GM08714 (cell line): ENCODE results near the gene COL15A1.
"Not testable (repeated sequence)": the region's sequence is repeated elsewhere in the genome, so short reads cannot be mapped to it uniquely, and the experiment has no call there.

Experiments
- H3K4me3 ChIP-seq: fragments of 200-500 bp; sonication (Bioruptor generic); 2 replicates; pipeline ENCODE4 v1.5.1; 2014; ENCODE audit warnings: mild to moderate bottlenecking, low read length, inconsistent platforms
- ZNF274 ChIP-seq: IDR thresholded peaks from 2 replicates; pipeline ENCODE4 v1.6.1; 2012; ENCODE audit warnings: mild to moderate bottlenecking, low read depth, low read length

Gene COL15A1

DNA sequence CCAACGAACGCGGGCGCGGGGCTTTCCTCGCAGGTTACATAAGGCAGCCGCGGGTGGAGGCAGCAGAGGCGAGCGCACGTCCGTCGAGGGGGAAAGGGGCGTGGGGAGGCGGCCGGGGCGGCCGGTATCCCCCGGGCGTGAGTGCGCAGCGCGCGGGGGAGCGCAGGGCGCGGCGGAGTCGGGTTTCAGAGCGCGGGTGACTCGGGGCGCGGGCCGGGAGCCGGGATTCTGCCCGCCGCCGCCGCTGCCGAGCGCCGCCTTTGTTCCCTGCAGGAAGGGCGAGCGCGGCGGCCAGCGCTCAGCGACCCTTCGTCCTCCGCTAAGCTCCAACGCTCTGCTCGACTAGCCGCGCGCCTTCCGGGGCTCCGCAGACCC is at the start of gene COL15A1:
COL15A1 (plus strand) TSS at position 226 of the 375 bp plus-strand sequence. CDS start 155 bp downstream, outside the sequence.
- H3K4me3 ChIP-seq: no peak within 1 kb of the TSS

DNA sequence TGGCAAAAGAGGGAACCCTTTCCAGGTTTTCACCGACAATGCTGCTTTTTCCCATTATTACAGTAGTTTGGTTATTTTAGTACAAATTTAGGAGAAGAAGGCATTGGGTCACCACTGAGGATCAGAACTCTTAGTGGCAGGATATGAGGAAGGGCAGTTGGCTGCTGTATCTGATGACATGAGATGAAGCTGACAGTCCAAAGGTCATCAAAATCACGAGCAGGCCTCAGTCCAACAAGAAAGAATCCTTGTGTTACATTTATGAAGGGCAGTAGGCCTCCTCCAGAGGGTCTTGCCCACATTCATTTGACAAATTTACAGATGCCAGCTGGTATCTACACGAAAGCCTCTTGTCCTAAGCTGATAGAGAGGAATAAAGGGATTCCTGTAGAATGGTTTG is 49.5 kb upstream of the COL15A1 start:
- no peak for TF ChIP-seq ZNF274
- H3K4me3 ChIP-seq: no peak overlapping the region

More for the DNA sequence above, at the start of gene COL15A1:
- TF ChIP-seq ZNF274: no peak

DNA sequence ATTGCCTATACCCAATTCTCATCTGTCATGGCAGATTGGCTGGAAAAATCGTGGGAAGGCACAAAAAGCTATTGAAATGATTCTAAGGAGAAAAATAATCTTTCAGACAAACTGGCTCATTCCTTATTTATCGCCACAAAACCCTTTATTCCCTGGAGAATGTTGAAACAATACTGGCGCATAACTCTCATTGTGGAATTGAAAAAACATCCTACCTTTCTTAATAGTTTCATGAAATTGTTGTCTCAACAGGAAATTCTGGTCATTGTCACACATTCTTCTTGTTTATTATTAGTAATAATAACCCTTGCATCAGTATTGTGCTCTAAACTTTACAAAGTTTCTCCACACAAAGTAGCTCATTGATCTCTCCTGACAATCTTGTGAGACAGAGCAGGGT is 48.9 kb upstream of the COL15A1 start:
- TF ChIP-seq ZNF274: no peak
- H3K4me3 ChIP-seq: no peak overlapping the region

DNA sequence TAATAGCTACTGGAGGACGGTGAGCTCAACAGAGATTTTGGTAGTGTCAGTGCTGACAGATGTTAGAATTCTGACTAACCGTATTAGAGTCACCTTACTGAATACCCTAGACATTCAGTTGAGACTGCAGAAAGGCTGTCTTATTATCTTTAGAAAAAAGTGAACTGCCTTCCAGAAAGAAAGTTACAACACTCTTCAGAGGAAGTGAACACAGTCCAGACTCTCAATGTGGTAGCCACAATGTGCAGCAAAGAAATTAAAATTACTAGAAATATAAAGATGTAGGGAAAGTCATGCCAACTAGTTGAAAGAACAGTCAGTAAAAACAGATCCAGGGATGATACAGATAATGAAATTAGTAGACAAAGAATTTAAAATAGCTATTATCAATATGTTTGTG is 47.1 kb upstream of the COL15A1 start:
- H3K4me3 ChIP-seq: no peak overlapping the region
- TF ChIP-seq ZNF274: no peak

DNA sequence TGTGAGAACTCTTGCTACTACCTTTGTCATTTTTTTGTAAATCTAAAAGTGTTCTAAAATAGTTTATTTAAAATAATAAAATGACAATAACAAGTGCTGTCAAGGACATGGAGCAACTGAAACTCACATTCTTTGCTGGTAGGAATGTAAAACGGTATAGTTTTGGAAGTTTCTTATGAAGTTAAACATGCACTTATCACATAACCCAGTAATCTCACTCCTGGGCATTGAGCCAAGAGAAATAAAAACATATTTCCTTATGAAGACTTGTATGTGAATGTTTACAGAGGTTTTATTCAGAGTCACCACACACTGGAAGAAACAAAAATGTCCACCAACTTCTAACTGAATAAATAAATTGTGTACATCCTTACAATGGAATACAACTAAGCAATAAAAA is 46.0 kb upstream of the COL15A1 start:
- no peak for TF ChIP-seq ZNF274

DNA sequence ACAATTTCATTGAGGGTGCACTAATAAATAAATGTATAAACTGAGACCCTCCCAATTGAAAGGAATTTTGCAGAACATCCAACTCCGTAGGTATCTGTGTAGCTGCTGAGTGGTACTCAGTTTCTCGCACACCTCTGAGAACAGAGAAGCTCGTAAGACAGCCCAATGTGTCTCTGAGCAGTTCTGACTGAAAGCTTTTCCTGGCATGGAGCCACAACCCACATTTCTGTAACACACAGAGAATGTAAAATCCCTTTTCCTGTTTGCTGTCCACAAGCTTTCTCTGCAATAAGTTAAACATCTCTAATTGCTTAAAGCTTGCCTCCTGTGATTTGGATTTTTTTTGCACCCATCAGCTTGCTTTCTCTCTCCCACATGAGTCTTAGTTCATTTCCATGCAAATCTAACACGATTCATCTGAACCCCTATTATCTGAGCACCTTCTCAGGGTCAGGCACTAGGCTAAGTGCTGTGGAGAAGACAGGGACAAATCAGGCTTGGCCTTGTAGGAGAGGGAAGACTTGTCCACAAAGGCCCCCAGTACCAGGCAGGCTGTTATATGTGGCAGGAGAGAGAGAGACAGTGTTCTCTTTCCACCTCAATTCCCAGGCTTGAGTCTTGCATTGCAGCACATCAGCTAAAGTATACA is 44.2 kb upstream of the COL15A1 start:
- H3K4me3 ChIP-seq: no peak overlapping the region
- TF ChIP-seq ZNF274: no peak

More for the DNA sequence above, 46.0 kb upstream of the COL15A1 start:
- H3K4me3 ChIP-seq: no peak overlapping the region

DNA sequence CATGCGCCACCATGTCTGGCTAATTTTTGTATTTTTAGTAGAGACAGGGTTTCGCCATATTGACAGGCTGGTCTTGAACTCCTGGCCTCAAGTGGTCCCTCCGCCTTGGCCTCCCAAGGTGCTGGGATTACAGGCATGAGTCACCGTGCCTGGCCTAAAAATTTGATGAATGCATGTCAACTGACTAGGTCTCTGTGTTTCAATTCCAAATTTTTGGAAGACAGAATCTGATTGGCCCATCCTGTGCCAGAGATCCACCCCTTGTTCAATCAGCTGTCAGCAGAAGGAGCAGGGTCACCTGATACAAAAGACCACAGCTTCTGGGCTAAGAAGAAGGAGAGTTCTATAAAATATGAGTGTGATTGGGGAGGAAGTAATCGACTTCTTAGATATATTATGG is 43.5 kb upstream of the COL15A1 start:
- no peak overlapping the region for H3K4me3 ChIP-seq
- TF ChIP-seq ZNF274: no peak

DNA sequence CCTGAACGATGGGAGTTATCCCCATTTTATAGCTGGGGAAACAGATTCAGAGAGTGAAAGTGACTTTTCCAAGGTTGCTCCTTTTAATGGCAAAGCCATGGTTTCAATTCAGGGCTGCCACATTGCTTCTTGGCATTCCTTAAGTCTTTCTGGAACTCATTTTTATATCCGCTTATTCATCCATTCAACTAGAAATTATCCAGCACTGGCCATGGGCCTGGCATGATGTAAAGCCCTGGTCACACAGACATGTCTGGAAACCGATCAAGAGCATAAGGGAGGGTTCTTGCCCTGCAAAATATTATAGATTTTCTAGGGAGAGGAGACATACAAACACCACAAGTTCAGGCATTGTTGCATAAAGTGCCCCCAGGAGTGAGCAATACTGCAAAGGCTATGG is 43.0 kb upstream of the COL15A1 start:
- no peak overlapping the region for H3K4me3 ChIP-seq
- no peak for TF ChIP-seq ZNF274

DNA sequence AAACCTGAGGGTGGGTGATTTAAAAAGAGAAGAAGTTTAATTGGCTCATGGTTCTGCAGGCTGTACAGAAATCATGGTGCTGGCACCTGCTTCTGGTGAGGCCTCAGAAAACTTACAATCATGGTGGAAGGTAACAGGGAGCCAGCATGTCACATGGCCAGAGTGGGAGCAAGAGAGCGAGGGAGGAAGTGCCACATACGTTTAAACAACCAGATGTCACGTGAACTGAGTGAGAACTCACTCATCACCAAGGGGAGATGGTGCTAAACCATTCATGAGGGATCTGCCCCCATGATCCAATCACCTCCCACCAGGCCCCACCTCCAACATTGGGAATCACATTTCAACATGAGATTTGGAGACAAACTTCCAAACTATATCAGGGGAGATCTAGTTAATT is 41.9 kb upstream of the COL15A1 start:
- not testable (repeated sequence) for H3K4me3 ChIP-seq

DNA sequence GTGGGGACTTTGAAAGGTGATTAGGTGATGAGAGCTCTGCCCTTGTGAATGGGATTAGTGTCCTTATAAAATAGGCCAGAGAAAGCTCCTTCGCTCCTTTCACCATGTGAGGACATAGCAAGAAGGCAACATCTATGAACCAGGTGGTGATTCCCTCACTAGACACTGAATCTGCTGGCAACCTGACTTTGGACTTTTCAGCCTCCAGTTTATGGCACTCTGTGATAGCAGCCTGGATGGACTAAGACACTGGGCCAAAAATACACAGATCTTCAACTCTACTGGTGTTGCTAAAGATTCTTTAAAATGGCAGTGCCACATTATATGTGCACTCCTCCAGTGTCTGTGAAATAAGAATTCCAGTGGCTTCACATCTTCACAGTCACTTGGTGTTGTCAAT is 41.2 kb upstream of the COL15A1 start:
- H3K4me3 ChIP-seq: no peak overlapping the region
- TF ChIP-seq ZNF274: no peak

DNA sequence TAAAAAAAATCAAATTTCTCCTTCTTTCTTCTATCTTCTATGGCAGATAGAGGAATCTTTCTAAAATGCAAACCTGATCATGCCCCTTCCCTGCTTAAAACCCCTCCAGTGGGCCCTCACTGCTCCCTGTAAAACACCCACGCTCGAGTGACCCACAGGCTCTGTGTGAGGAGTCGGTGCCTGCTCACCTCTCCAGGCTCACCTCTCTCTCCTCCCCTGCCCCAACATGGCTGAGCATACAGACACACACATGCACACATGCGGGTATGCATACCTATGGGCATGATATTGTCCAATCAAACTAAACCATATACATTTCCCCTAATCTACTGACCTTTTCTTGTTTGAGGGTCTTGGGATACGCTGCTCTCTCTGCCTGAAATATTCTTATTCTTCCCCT is 40.8 kb upstream of the COL15A1 start:
- H3K4me3 ChIP-seq: no peak overlapping the region
- no peak for TF ChIP-seq ZNF274

DNA sequence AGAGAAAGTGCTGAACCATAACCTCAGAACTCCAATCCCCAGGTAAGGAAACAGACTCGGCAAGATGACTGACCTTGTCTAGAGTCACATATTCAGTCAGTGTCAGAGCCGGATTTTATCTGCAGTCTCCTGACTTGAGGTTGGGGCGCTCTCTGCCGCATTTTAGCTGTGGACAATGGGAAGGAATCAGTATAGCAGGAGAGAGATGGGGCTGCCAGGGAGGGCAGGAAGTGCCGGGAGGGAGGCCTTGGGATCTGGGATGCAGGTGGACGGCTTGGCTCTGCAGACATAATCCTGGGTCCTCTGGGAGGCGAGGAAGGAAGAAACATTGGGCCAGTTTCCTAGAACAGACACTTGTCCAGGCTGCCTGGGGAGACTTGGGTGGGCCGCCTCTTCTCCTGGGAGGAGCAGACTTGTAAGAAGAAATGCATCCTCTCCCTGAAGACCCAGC is 39.7 kb upstream of the COL15A1 start:
- no peak for TF ChIP-seq ZNF274
- no peak overlapping the region for H3K4me3 ChIP-seq

DNA sequence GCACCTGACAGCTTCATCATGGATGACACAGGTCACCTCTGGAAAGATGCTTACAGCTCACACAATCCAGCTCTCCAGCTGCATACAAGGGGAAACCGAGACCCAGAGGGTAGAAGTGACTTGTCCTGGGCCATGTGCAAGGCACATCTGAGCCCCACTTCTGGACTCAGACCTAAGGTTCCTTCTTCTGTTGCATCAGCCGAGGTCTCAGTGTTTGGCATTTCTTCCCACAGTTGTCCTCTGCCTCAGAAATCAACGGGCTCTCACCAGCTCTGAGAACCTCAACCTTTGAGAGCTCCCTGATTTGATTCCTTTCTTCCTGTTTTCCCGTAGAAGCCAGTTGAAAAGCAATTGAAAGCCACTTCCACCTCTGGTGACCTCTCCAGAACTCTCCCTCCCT is 38.7 kb upstream of the COL15A1 start:
- H3K4me3 ChIP-seq: no peak overlapping the region
- TF ChIP-seq ZNF274: no peak

DNA sequence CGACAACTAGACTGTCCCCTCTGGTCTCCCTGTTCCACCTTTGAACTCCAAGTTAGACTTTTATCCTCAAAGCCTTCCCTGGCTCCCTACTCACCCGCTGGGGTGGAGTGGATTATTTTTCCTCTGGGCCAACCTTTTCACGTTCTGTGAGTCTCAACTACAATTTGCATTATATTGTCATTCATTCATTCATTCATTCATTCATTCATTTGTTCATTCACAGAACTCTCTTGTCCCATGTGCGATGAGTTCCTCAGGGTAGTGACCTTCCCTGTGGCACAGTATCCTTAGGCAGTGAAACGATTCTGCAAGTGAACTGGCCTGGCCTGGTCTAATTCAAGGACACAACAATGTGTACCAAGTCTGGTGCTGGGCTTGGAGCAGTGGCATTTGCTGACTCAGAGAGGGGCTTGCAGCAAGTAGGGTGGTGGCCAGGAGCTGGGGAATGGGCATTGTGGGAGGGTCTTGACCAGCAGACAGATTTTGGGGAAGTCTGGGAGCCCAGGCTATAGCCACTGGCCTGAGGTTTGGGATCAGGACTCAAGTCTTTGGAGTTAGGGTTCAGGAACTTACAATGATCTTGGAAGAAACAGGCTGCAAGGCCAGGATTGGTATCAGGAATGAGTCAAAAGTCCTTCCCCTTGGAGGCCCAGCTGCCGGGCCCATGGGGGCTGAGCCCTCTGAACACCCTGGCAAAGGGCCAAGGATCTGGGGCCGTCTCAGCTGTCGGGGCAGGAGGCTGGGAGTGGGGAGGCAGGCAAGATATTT is 37.2 kb upstream of the COL15A1 start:
- no peak for TF ChIP-seq ZNF274
- no peak overlapping the region for H3K4me3 ChIP-seq

DNA sequence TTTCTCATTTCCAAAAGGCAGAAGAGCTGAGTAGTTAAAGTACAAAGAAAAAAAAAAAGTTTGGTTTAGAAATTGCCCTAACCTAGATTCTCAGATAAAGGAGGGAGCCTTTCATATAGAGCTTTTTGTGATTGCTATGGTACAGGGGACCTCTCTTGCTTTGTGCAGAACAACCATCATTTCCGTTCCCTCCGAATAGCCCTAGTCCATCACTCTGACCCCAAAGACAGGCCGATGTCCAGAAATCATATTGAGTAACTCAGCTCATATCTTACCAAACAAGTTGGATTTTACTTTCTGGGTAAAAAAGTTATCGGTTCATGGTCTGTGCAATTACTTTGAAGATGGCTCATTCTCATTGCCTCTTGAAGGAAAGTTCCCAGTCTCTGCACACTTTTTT is 36.7 kb upstream of the COL15A1 start:
- no peak overlapping the region for H3K4me3 ChIP-seq
- no peak for TF ChIP-seq ZNF274
